ENCODE results near the gene IDI2. TPM values are rescaled to one million over a fixed set of nuclear protein-coding genes. Genes with fewer than 3 reads are reported as not detected.

IDI2 gene
- total and polyA plus RNA-seq, 2 of the 13 experiments (the other 11 are each of a cell fraction or from before 2014, with no cell fraction given): not detected

DNA sequence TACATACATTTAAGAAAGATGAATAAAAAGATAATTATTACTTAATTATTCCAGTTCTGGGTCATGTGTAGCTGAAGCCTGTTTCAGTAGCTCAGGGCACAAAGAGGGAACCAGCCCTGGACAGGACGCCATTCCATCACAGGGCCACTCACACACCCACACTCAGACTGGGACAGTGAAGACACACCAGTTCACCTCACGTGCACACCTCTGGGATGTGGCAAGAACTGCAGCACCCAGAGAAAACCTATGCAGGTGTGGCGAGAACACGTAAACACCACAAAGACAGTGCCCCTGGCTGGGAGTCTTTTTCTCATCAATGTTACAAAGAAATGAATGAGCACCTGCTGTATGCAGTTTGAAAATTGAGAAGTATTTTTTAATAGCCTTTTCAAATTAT is 24.9 kb upstream of the IDI2 start:
- WGBS (ENCODE audit: low lambda C conversion rate): 32% methylated on average over 4 of the region's 4 CpGs
- Histone ChIP-seq H3K36me3 (replicated peaks in 1 of 2; ENCODE audit: control insufficient read depth in 1 of 2, insufficient read depth in 2 of 2, low read length in 2 of 2) (peaks cover 3 to 25% of the 10 kb centered on the region in 2 experiments; a peak in 3 of 5 replicates), H3K27ac (ENCODE audit: extremely low read length, insufficient read depth, low read length) (peak overlapping the region; percentile 96), H3K9ac (ENCODE audit: insufficient read depth, low read depth, low read length) (peak overlapping the region; percentile 94; the same call in 1 of the 2 replicates), H3K4me2 (ENCODE audit: low read depth, low read length) (peak overlapping the region; percentile 85), H4K20me1 (ENCODE audit: insufficient read depth, low read length) (peaks cover 33% of the 10 kb centered on the region), H3K79me2 (ENCODE audit: insufficient read depth, low read length) (peaks cover 80% of the 10 kb centered on the region), H3K9me3 (ENCODE audit: low read length) (no peaks in the 10 kb centered on the region), H2AFZ (ENCODE audit: low read length) (no peak overlapping the region), H3K4me3 (replicated peaks in 1 of 3; ENCODE audit: insufficient read depth in 1 of 3, low read depth in 2 of 3, low read length in 3 of 3) (peak overlapping the region; percentile 34 to 98 (median 80); a peak in 5 of 6 replicates), H3K4me1 (ENCODE audit: insufficient read depth, low read length) (peaks cover 58% of the 10 kb centered on the region), H3K27me3 (ENCODE audit: control insufficient read depth in 1 of 2, insufficient read depth in 2 of 2, low read length in 2 of 2) (no peaks in the 10 kb centered on the region; a peak in 1 of 5 replicates)
- intact Hi-C loops (cut with micrococcal nuclease; ENCODE audit: unreplicated experiment): no loop called here
- POLR2A ChIA-PET: interaction anchor here (1.6 to 1.8 kb wide), 2 partner anchors 80 to 117 kb away, joined by 6 to 9 read pairs; no protein-coding TSS in a partner anchor
- in situ Hi-C loops (cut with HindIII; ENCODE audit: extremely low pct_ligation_motif_present, low pct_unique_long_range_greater_than_20kb): no loop called here
- peak; percentile 75 for DNase-seq (ENCODE audit: low spot score)
- peak; percentile 55 for FAIRE-seq
- no TSS peak for BruUV-seq (replicated peaks)
- ATAC-seq: peak; percentile 11; the same call in 2 of the 3 replicates
- CTCF ChIA-PET (ENCODE audit: low intra/inter-chr PET ratio, low total read pairs): no interaction called here
- TF ChIP-seq ZNF703 (CRISPR knock-in tag; IDR thresholded peaks at IDR 0.05; ENCODE audit: borderline replicate concordance) (no peak), NFKB2 (CRISPR knock-in tag; IDR thresholded peaks at IDR 0.05; ENCODE audit: borderline replicate concordance) (no peak), ZBTB7A (CRISPR knock-in tag; IDR thresholded peaks at IDR 0.05) (no peak), MIER3 (CRISPR knock-in tag; IDR thresholded peaks at IDR 0.05; ENCODE audit: borderline replicate concordance) (no peak), ZNF629 (CRISPR knock-in tag; conservative IDR thresholded peaks at IDR 0.05) (no peak), HOXA3 (CRISPR knock-in tag; IDR thresholded peaks at IDR 0.05) (0 out of 2 replicates have a peak, but pooled peaks have one; percentile 45), ZNF3 (CRISPR knock-in tag; IDR thresholded peaks at IDR 0.05) (peak; percentile 65; the same call in 1 of the 2 replicates), LCORL (IDR thresholded peaks at IDR 0.05) (no peak), LCORL (CRISPR knock-in tag; IDR thresholded peaks at IDR 0.05) (no peak), SMARCC2 (IDR thresholded peaks at IDR 0.05) (no peak), IRX3 (CRISPR knock-in tag; IDR thresholded peaks at IDR 0.05; ENCODE audit: borderline replicate concordance, low read depth) (no peak), ZNF382 (CRISPR knock-in tag; IDR thresholded peaks at IDR 0.05; ENCODE audit: borderline replicate concordance) (no peak), ZNF572 (CRISPR knock-in tag; IDR thresholded peaks at IDR 0.05) (no peak), TRIM24 (CRISPR knock-in tag; IDR thresholded peaks at IDR 0.05) (no peak)
- TF ChIP-seq, protein P1, sequence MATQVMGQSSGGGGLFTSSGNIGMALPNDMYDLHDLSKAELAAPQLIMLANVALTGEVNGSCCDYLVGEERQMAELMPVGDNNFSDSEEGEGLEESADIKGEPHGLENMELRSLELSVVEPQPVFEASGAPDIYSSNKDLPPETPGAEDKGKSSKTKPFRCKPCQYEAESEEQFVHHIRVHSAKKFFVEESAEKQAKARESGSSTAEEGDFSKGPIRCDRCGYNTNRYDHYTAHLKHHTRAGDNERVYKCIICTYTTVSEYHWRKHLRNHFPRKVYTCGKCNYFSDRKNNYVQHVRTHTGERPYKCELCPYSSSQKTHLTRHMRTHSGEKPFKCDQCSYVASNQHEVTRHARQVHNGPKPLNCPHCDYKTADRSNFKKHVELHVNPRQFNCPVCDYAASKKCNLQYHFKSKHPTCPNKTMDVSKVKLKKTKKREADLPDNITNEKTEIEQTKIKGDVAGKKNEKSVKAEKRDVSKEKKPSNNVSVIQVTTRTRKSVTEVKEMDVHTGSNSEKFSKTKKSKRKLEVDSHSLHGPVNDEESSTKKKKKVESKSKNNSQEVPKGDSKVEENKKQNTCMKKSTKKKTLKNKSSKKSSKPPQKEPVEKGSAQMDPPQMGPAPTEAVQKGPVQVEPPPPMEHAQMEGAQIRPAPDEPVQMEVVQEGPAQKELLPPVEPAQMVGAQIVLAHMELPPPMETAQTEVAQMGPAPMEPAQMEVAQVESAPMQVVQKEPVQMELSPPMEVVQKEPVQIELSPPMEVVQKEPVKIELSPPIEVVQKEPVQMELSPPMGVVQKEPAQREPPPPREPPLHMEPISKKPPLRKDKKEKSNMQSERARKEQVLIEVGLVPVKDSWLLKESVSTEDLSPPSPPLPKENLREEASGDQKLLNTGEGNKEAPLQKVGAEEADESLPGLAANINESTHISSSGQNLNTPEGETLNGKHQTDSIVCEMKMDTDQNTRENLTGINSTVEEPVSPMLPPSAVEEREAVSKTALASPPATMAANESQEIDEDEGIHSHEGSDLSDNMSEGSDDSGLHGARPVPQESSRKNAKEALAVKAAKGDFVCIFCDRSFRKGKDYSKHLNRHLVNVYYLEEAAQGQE (IDR thresholded peaks at IDR 0.05; ENCODE audit: borderline replicate concordance in 1 of 2, low read depth in 1 of 2, low read length in 2 of 2): no peak
- TF ChIP-seq, protein P2, sequence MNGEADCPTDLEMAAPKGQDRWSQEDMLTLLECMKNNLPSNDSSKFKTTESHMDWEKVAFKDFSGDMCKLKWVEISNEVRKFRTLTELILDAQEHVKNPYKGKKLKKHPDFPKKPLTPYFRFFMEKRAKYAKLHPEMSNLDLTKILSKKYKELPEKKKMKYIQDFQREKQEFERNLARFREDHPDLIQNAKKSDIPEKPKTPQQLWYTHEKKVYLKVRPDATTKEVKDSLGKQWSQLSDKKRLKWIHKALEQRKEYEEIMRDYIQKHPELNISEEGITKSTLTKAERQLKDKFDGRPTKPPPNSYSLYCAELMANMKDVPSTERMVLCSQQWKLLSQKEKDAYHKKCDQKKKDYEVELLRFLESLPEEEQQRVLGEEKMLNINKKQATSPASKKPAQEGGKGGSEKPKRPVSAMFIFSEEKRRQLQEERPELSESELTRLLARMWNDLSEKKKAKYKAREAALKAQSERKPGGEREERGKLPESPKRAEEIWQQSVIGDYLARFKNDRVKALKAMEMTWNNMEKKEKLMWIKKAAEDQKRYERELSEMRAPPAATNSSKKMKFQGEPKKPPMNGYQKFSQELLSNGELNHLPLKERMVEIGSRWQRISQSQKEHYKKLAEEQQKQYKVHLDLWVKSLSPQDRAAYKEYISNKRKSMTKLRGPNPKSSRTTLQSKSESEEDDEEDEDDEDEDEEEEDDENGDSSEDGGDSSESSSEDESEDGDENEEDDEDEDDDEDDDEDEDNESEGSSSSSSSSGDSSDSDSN (CRISPR knock-in tag; IDR thresholded peaks at IDR 0.05): no peak
- TF ChIP-seq, protein P3, sequence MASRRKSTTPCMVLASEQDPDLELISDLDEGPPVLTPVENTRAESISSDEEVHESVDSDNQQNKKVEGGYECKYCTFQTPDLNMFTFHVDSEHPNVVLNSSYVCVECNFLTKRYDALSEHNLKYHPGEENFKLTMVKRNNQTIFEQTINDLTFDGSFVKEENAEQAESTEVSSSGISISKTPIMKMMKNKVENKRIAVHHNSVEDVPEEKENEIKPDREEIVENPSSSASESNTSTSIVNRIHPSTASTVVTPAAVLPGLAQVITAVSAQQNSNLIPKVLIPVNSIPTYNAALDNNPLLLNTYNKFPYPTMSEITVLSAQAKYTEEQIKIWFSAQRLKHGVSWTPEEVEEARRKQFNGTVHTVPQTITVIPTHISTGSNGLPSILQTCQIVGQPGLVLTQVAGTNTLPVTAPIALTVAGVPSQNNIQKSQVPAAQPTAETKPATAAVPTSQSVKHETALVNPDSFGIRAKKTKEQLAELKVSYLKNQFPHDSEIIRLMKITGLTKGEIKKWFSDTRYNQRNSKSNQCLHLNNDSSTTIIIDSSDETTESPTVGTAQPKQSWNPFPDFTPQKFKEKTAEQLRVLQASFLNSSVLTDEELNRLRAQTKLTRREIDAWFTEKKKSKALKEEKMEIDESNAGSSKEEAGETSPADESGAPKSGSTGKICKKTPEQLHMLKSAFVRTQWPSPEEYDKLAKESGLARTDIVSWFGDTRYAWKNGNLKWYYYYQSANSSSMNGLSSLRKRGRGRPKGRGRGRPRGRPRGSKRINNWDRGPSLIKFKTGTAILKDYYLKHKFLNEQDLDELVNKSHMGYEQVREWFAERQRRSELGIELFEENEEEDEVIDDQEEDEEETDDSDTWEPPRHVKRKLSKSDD (CRISPR knock-in tag; IDR thresholded peaks at IDR 0.05; ENCODE audit: low read depth): no peak
